ENCODE measurements around the gene TMEM63B.

The TMEM63B gene

DNA sequence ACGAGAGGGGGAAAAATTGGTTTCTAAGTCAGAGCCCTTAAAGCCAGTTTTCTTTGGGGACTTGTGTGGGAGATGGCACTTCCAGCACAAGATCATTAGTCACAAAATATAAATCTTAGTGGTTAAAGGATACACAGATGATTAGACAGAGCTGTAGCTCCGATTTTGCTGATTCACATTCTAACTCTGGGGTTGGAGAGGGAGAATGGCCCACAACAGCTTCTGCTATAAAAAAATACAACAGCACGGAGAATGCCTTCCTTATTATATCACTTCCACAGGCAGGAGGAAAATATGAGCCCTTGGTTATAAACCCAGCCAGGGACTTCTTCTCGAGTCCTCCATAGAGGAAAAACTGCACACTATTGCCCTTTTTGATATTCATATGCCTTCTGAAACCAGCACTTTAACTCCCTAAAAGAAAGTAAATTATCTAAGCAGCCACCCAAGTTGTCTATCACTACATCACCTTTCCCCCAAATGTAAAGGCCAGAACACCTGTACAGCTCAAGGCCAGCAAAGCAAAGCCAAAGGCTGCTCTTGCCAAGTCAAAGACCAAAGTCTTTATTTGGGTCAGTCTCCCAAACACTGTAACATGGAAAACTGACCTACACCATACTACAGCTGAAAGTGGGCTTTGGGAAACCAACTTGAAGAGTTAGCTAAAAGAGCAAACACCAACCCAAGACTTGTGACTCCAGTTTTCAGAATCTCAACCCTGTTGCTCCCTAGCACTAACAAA lies 10.5 kb upstream of the TMEM63B start:
- Histone ChIP-seq H3K9ac (ENCODE audit: low read depth in 1 of 2, low read length in 2 of 2) (no peak overlapping the region), H3K9me3 (ENCODE audit: control insufficient read depth in 2 of 2, low read length in 2 of 2) (no peaks in the 10 kb centered on the region), H3K36me3 (ENCODE audit: control insufficient read depth in 2 of 2, insufficient read depth in 2 of 2, low read length in 2 of 2) (peaks cover 18 to 20% of the 10 kb centered on the region in 2 donors), H3K4me1 (ENCODE audit: control insufficient read depth in 2 of 2, insufficient read depth in 2 of 2, low read length in 2 of 2) (peaks cover 20 to 42% of the 10 kb centered on the region in 2 donors), H3K27me3 (ENCODE audit: control insufficient read depth in 2 of 2, insufficient read depth in 2 of 2, low read length in 2 of 2) (no peaks in the 10 kb centered on the region), H3K4me3 (ENCODE audit: low read length in 2 of 2) (peak overlapping the region in 1 of 2 donors; percentile 1), H3K27ac (ENCODE audit: low read depth in 2 of 2, low read length in 2 of 2) (peak overlapping the region; percentile 62 to 70)

- Histone ChIP-seq H3K27ac (ENCODE audit: low read depth in 2 of 2, low read length in 2 of 2) (peak overlapping the region; percentile 62 to 70), H3K9ac (ENCODE audit: low read depth in 1 of 2, low read length in 2 of 2) (no peak overlapping the region), H3K9me3 (ENCODE audit: control insufficient read depth in 2 of 2, low read length in 2 of 2) (no peaks in the 10 kb centered on the region), H3K36me3 (ENCODE audit: control insufficient read depth in 2 of 2, insufficient read depth in 2 of 2, low read length in 2 of 2) (peaks cover 12 to 15% of the 10 kb centered on the region in 2 donors), H3K4me1 (ENCODE audit: control insufficient read depth in 2 of 2, insufficient read depth in 2 of 2, low read length in 2 of 2) (peaks cover 22 to 39% of the 10 kb centered on the region in 2 donors), H3K27me3 (ENCODE audit: control insufficient read depth in 2 of 2, insufficient read depth in 2 of 2, low read length in 2 of 2) (no peaks in the 10 kb centered on the region), H3K4me3 (ENCODE audit: low read length in 2 of 2) (no peak overlapping the region)
Measured at GRCh38 chr6:44117397-44118128, 9.8 kb upstream of the TMEM63B start.

GRCh38 chr6:44119704-44120262 lies 7.6 kb upstream of the TMEM63B start:
- Histone ChIP-seq H3K4me1 (ENCODE audit: control insufficient read depth in 2 of 2, insufficient read depth in 2 of 2, low read length in 2 of 2) (peaks cover 34 to 61% of the 10 kb centered on the region in 2 donors), H3K9me3 (ENCODE audit: control insufficient read depth in 2 of 2, low read length in 2 of 2) (no peaks in the 10 kb centered on the region), H3K27ac (ENCODE audit: low read depth in 2 of 2, low read length in 2 of 2) (no peak overlapping the region), H3K36me3 (ENCODE audit: control insufficient read depth in 2 of 2, insufficient read depth in 2 of 2, low read length in 2 of 2) (peaks cover 0 to 2% of the 10 kb centered on the region in 2 donors), H3K9ac (ENCODE audit: low read depth in 1 of 2, low read length in 2 of 2) (no peak overlapping the region), H3K27me3 (ENCODE audit: control insufficient read depth in 2 of 2, insufficient read depth in 2 of 2, low read length in 2 of 2) (no peaks in the 10 kb centered on the region), H3K4me3 (ENCODE audit: low read length in 2 of 2) (no peak overlapping the region)

DNA sequence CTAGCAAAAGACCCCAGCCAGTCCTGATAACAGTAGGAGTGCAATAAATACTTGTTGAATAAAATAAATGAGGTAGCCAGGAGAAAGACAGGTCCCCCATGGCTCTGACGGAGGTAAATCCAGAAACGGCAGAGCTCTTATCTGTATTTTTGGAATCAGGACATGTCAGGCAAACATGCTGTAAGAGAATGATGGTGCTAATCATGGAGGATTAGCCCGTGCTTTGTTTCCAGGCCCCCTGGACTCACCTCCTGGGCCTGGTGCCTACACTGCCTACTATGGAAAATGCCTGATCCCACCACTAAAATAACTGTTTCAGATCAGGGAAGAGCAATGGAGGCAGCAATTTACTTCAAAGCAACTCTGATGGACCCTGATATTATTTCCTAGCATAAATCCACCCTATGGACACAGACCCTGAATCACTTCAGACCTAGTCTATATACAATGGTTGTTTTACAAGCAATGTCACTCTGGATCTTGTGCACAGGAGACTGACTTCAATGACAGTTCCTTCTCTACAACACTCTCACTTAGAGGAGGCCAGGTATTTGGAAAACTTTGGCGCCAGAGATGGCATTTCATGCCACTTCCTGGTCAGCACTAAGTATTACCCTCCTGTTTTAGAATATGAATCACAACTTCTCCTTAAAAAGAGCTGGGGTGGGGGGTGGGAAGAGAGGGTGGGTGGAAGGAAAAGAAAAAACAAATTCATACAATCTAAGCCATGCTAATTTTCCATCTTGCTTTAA lies 6.5 kb upstream of the TMEM63B start:
- Histone ChIP-seq H3K27me3 (ENCODE audit: control insufficient read depth in 2 of 2, insufficient read depth in 2 of 2, low read length in 2 of 2) (no peaks in the 10 kb centered on the region), H3K36me3 (ENCODE audit: control insufficient read depth in 2 of 2, insufficient read depth in 2 of 2, low read length in 2 of 2) (no peaks in the 10 kb centered on the region), H3K4me3 (ENCODE audit: low read length in 2 of 2) (no peak overlapping the region), H3K4me1 (ENCODE audit: control insufficient read depth in 2 of 2, insufficient read depth in 2 of 2, low read length in 2 of 2) (peaks cover 41 to 63% of the 10 kb centered on the region in 2 donors), H3K27ac (ENCODE audit: low read depth in 2 of 2, low read length in 2 of 2) (no peak overlapping the region), H3K9me3 (ENCODE audit: control insufficient read depth in 2 of 2, low read length in 2 of 2) (no peaks in the 10 kb centered on the region), H3K9ac (ENCODE audit: low read depth in 1 of 2, low read length in 2 of 2) (no peak overlapping the region)

GRCh38 chr6:44122801-44123200 lies 4.6 kb upstream of the TMEM63B start:
- Histone ChIP-seq H3K9me3 (ENCODE audit: control insufficient read depth in 2 of 2, low read length in 2 of 2) (no peaks in the 10 kb centered on the region), H3K36me3 (ENCODE audit: control insufficient read depth in 2 of 2, insufficient read depth in 2 of 2, low read length in 2 of 2) (no peaks in the 10 kb centered on the region), H3K27me3 (ENCODE audit: control insufficient read depth in 2 of 2, insufficient read depth in 2 of 2, low read length in 2 of 2) (no peaks in the 10 kb centered on the region), H3K4me3 (ENCODE audit: low read length in 2 of 2) (peak overlapping the region in 1 of 2 donors; percentile 28), H3K9ac (ENCODE audit: low read depth in 1 of 2, low read length in 2 of 2) (peak overlapping the region in 1 of 2 donors; percentile 32), H3K4me1 (ENCODE audit: control insufficient read depth in 2 of 2, insufficient read depth in 2 of 2, low read length in 2 of 2) (peaks cover 32 to 54% of the 10 kb centered on the region in 2 donors), H3K27ac (ENCODE audit: low read depth in 2 of 2, low read length in 2 of 2) (peak overlapping the region in 1 of 2 donors; percentile 29)

DNA sequence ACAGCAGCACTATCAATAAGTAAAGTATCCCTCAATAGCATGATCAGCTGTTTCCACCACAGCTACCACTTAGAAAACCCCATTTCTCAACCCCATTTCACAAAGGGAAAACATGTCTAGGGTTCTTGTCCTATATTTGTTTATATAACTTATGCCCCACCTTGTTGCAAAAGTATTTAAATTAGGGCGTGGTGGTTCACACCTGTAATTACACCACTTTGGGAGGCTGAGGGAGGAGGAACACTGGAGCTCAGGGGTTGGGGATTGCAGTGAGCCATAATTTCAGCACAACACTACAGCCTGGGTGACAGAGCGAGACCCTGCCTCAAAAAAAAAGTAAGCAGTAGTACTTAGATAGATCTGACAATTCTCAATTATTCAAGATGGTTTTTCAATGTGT lies 3.8 kb upstream of the TMEM63B start:
- H3K4me3 ChIP-seq (ENCODE audit: low read length in 2 of 2), result peak overlapping the region in 1 of 2 donors; percentile 28
- no peaks in the 10 kb centered on the region for H3K27me3 ChIP-seq (ENCODE audit: control insufficient read depth in 2 of 2, insufficient read depth in 2 of 2, low read length in 2 of 2)
- no peak overlapping the region for H3K9ac ChIP-seq (ENCODE audit: low read depth in 1 of 2, low read length in 2 of 2)
- H3K27ac ChIP-seq (ENCODE audit: low read depth in 2 of 2, low read length in 2 of 2), result peak overlapping the region in 1 of 2 donors; percentile 29
- no peaks in the 10 kb centered on the region for H3K9me3 ChIP-seq (ENCODE audit: control insufficient read depth in 2 of 2, low read length in 2 of 2)
- H3K4me1 ChIP-seq (ENCODE audit: control insufficient read depth in 2 of 2, insufficient read depth in 2 of 2, low read length in 2 of 2), result peaks cover 36 to 51% of the 10 kb centered on the region in 2 donors
- no peaks in the 10 kb centered on the region for H3K36me3 ChIP-seq (ENCODE audit: control insufficient read depth in 2 of 2, insufficient read depth in 2 of 2, low read length in 2 of 2)

DNA sequence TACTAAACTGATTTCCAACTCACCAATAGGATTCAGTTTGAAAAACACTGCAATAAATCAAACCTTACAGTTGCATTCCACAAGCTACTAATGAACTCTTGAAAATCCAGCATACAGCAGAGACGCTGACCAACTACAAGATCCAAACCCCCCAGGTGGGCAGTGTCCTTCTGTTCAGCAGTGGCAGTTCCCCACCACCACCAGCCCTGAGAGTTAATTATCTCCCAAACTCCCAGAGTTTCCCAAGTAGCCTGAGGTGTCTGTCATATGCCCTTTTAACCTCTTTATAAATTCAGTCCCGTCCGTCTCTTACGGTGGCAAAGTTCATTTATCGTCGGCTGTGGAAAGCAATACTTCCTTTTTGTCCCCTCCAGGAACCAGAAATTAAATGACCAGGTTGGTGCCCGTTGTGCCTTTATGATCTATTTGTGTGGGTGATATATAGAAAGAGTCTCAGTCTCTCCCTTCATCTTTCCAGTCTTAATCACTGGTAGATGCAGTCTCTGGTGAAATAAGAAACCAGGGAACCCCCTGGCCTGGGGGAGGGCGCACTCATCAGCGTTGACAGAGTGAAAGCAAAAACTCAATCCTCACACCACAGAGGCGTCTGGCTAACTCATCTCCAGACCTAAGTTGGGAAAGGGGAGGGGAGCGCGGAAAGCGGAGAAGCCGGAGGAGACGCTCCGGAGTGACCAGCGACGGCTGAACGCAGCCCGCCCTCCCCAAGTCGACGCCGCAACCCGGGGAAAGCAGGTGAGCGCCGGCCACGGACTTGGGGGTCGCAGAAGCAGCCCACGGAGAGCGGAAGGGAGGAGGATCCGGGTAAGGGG lies 819 bp upstream of the TMEM63B start:
- Histone ChIP-seq H3K9me3 (ENCODE audit: control insufficient read depth in 2 of 2, low read length in 2 of 2) (no peaks in the 10 kb centered on the region), H3K36me3 (ENCODE audit: control insufficient read depth in 2 of 2, insufficient read depth in 2 of 2, low read length in 2 of 2) (no peaks in the 10 kb centered on the region), H3K27me3 (ENCODE audit: control insufficient read depth in 2 of 2, insufficient read depth in 2 of 2, low read length in 2 of 2) (no peaks in the 10 kb centered on the region), H3K4me1 (ENCODE audit: control insufficient read depth in 2 of 2, insufficient read depth in 2 of 2, low read length in 2 of 2) (peaks cover 35 to 50% of the 10 kb centered on the region in 2 donors), H3K4me3 (ENCODE audit: low read length in 2 of 2) (peak overlapping the region; percentile 78 to 89), H3K9ac (ENCODE audit: low read depth in 1 of 2, low read length in 2 of 2) (peak overlapping the region; percentile 48 to 88), H3K27ac (ENCODE audit: low read depth in 2 of 2, low read length in 2 of 2) (peak overlapping the region; percentile 83 to 86)

GRCh38 chr6:44128020-44128917 lies 915 bp downstream of the TMEM63B start:
- Histone ChIP-seq H3K9me3 (ENCODE audit: control insufficient read depth in 2 of 2, low read length in 2 of 2) (no peaks in the 10 kb centered on the region), H3K27me3 (ENCODE audit: control insufficient read depth in 2 of 2, insufficient read depth in 2 of 2, low read length in 2 of 2) (no peaks in the 10 kb centered on the region), H3K9ac (ENCODE audit: low read depth in 1 of 2, low read length in 2 of 2) (peak overlapping the region; percentile 56 to 86), H3K27ac (ENCODE audit: low read depth in 2 of 2, low read length in 2 of 2) (peak overlapping the region; percentile 56 to 71), H3K4me3 (ENCODE audit: low read length in 2 of 2) (peak overlapping the region; percentile 72 to 74), H3K36me3 (ENCODE audit: control insufficient read depth in 2 of 2, insufficient read depth in 2 of 2, low read length in 2 of 2) (no peaks in the 10 kb centered on the region), H3K4me1 (ENCODE audit: control insufficient read depth in 2 of 2, insufficient read depth in 2 of 2, low read length in 2 of 2) (peaks cover 40 to 57% of the 10 kb centered on the region in 2 donors)
